Measurements from ENCODE around the gene TRO.

The TRO gene

GRCh38 chrX:54920610-54921426 lies at the start of gene TRO:
TSS of gene TRO (plus strand) at chrX:54920824. CDS start at chrX:54922247, 1,423 bp downstream.
- no peak for TF ChIP-seq CTCF (IDR thresholded peaks at IDR 0.05; ENCODE audit: low read depth, low read length)
- H3K4me3 ChIP-seq (ENCODE audit: low read depth, low read length), result peak within 1 kb of the TSS; percentile 74

DNA sequence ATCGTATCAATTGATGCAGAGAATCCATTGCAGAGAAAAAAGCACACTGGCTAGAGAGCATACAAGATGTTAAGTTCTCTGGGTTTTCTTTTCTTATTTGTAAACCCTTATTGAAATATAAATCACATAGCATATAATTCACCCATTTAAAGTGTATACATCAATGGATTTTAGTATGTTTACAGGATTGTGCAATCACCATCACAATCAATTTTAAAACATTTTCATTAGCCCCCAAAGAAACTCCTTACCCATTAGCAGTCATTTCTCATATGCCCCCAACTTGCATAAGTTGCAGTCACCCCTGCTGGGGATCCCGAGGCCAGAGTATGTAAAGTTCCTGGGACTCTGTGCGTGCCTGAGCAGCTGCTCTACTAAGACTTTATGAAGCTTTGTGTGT lies 34.9 kb upstream of the TRO start:
- H3K4me3 ChIP-seq (ENCODE audit: low read depth, low read length), result no peak overlapping the region
- no peak for TF ChIP-seq CTCF (IDR thresholded peaks at IDR 0.05; ENCODE audit: low read depth, low read length)

- TF ChIP-seq CTCF (IDR thresholded peaks at IDR 0.05; ENCODE audit: low read depth, low read length), result peak; percentile 21; the same call in 1 of the 2 replicates
- H3K4me3 ChIP-seq (ENCODE audit: low read depth, low read length), result no peak overlapping the region
These were observed 29.1 kb upstream of the TRO start for GRCh38 chrX:54891573-54891972.

- no peak for TF ChIP-seq CTCF (IDR thresholded peaks at IDR 0.05; ENCODE audit: low read depth, low read length)
These were observed 26.5 kb upstream of the TRO start for GRCh38 chrX:54894159-54894558.

GRCh38 chrX:54909941-54910340 lies 10.7 kb upstream of the TRO start:
- TF ChIP-seq CTCF (IDR thresholded peaks at IDR 0.05; ENCODE audit: low read depth, low read length), result no peak
- no peak overlapping the region for H3K4me3 ChIP-seq (ENCODE audit: low read depth, low read length)

More at GRCh38 chrX:54894159-54894558, 26.5 kb upstream of the TRO start:
- no peak overlapping the region for H3K4me3 ChIP-seq (ENCODE audit: low read depth, low read length)

GRCh38 chrX:54921427-54922021 lies 900 bp downstream of the TRO start:
- TF ChIP-seq CTCF (IDR thresholded peaks at IDR 0.05; ENCODE audit: low read depth, low read length), result no peak
- H3K4me3 ChIP-seq (ENCODE audit: low read depth, low read length), result peak overlapping the region; percentile 74

- TF ChIP-seq CTCF (IDR thresholded peaks at IDR 0.05; ENCODE audit: low read depth, low read length), result no peak
- no peak overlapping the region for H3K4me3 ChIP-seq (ENCODE audit: low read depth, low read length)
These were observed 1.9 kb downstream of the TRO start for GRCh38 chrX:54922547-54922946.
